Progenitor cell of endocrine pancreas (in vitro differentiated cells): ENCODE results near the gene ADA. TPM values are rescaled to one million over a fixed set of nuclear protein-coding genes. Genes with fewer than 3 reads are reported as not detected.

Source experiments
- DNase-seq: peaks from one replicate; pipeline ENCODE4 v3.0.0; 2021; ENCODE audit warnings: low spot score; ENCODE audit not compliant: unreplicated experiment
- H3K27ac Mint-ChIP-seq: 2 replicates; pipeline ENCODE4 v1.8.0; 2021; ENCODE audit warnings: mild to moderate bottlenecking, moderate library complexity, mixed read lengths
- H3K27me3 Mint-ChIP-seq: 2 replicates; pipeline ENCODE4 v1.8.0; 2021; ENCODE audit warnings: mixed read lengths
- H3K36me3 Mint-ChIP-seq: 2 replicates; pipeline ENCODE4 v1.8.0; 2022; ENCODE audit warnings: mixed read lengths; ENCODE audit not compliant: insufficient read depth
- H3K4me1 Mint-ChIP-seq: 2 replicates; pipeline ENCODE4 v1.8.0; 2021; ENCODE audit warnings: low read depth, mixed read lengths
- H3K4me3 Mint-ChIP-seq: 2 replicates; pipeline ENCODE4 v1.8.0; 2021; ENCODE audit warnings: low read depth, mild to moderate bottlenecking, moderate library complexity, mixed read lengths
- H3K9me3 Mint-ChIP-seq: 2 replicates; pipeline ENCODE4 v1.8.0; 2021; ENCODE audit warnings: low read depth, mixed read lengths
- CTCF ChIP-seq: fragments of 200-600 bp; sonication (generic); IDR thresholded peaks from one replicate; pipeline ENCODE4 v1.5.0; 2021; ENCODE audit warnings: antibody characterized with exemption, mild to moderate bottlenecking; ENCODE audit not compliant: unreplicated experiment
- total RNA-seq: library from RNA; stranded (reverse); gene quantifications from 2 replicates; pipeline ENCODE4 v1.2.1, GENCODE V29; 2021

ADA gene
- total RNA-seq, 1 donor from 2014 or later = 11.4 TPM

GRCh38 chr20:44627364-44628010 lies 24.0 kb downstream of the ADA start:
- Mint-ChIP-seq H3K36me3 (peaks cover 2% of the 10 kb centered on the region), H3K4me3 (no peak overlapping the region), H3K27me3 (peaks cover 13% of the 10 kb centered on the region), H3K4me1 (no peaks in the 10 kb centered on the region), H3K9me3 (no peaks in the 10 kb centered on the region), H3K27ac (no peak overlapping the region)
- TF ChIP-seq CTCF = no peak
- DNase-seq = no peak

GRCh38 chr20:44626278-44626677 lies 25.2 kb downstream of the ADA start:
- TF ChIP-seq CTCF = no peak
- no peaks in the 10 kb centered on the region for H3K9me3 Mint-ChIP-seq
- H3K4me3 Mint-ChIP-seq = no peak overlapping the region
- no peaks in the 10 kb centered on the region for H3K4me1 Mint-ChIP-seq
- peaks cover 5% of the 10 kb centered on the region for H3K36me3 Mint-ChIP-seq
- no peak for DNase-seq
- H3K27me3 Mint-ChIP-seq = peaks cover 4% of the 10 kb centered on the region
- no peak overlapping the region for H3K27ac Mint-ChIP-seq

GRCh38 chr20:44625361-44625760 lies 26.1 kb downstream of the ADA start:
- Mint-ChIP-seq H3K27ac (no peak overlapping the region), H3K27me3 (peaks cover 2% of the 10 kb centered on the region), H3K4me1 (no peaks in the 10 kb centered on the region), H3K4me3 (no peak overlapping the region), H3K36me3 (peaks cover 6% of the 10 kb centered on the region), H3K9me3 (no peaks in the 10 kb centered on the region)
- DNase-seq = no peak
- no peak for TF ChIP-seq CTCF

- Mint-ChIP-seq H3K27ac (peak overlapping the region; percentile 71), H3K36me3 (peaks cover 8% of the 10 kb centered on the region), H3K9me3 (no peaks in the 10 kb centered on the region), H3K27me3 (no peaks in the 10 kb centered on the region), H3K4me1 (no peaks in the 10 kb centered on the region), H3K4me3 (no peak overlapping the region)
- TF ChIP-seq CTCF = no peak
- no peak for DNase-seq
Measured at GRCh38 chr20:44624743-44625271, 26.7 kb downstream of the ADA start.

- peaks cover 9% of the 10 kb centered on the region for H3K36me3 Mint-ChIP-seq
- TF ChIP-seq CTCF = no peak
- H3K27ac Mint-ChIP-seq = no peak overlapping the region
Measured at GRCh38 chr20:44624152-44624551, 27.3 kb downstream of the ADA start.

More at GRCh38 chr20:44624152-44624551, 27.3 kb downstream of the ADA start:
- no peak for DNase-seq
- Mint-ChIP-seq H3K4me1 (no peaks in the 10 kb centered on the region), H3K27me3 (no peaks in the 10 kb centered on the region), H3K9me3 (no peaks in the 10 kb centered on the region), H3K4me3 (no peak overlapping the region)
